BE2C (cell line): ENCODE results near the gene STXBP2.

ENCODE experiments used
- DNase-seq: peaks from one replicate; pipeline ENCODE4 v3.0.0-alpha.2; 2020
- H3K27me3 ChIP-seq: fragments of 250-450 bp; sonication (Bioruptor Pico); 2 replicates; pipeline ENCODE4 v1.5.1; 2020; ENCODE audit warnings: mild to moderate bottlenecking
- H3K36me3 ChIP-seq: fragments of 250-450 bp; sonication (Bioruptor Pico); 2 replicates; pipeline ENCODE4 v1.5.1; 2020; ENCODE audit warnings: mild to moderate bottlenecking
- H3K4me1 ChIP-seq: fragments of 250-450 bp; sonication (Bioruptor Pico); 2 replicates; pipeline ENCODE4 v1.5.1; 2020
- H3K4me3 ChIP-seq: 2 replicates; pipeline ENCODE4 v1.5.1; 2011; ENCODE audit warnings: low read depth, low read length
- H3K9me3 ChIP-seq: fragments of 250-450 bp; sonication (Bioruptor Pico); 2 replicates; pipeline ENCODE4 v1.5.1; 2020
- CTCF ChIP-seq: IDR thresholded peaks from 2 replicates; pipeline ENCODE4 v1.5.1; 2012; ENCODE audit warnings: mild to moderate bottlenecking, low read depth, low read length

Gene STXBP2

GRCh38 chr19:7618348-7618747, 18.6 kb upstream of the STXBP2 start:
- TF ChIP-seq CTCF: no peak
- H3K9me3 ChIP-seq: no peaks in the 10 kb centered on the region
- H3K36me3 ChIP-seq: peaks cover 51% of the 10 kb centered on the region
- peak overlapping the region; percentile 21 for H3K4me3 ChIP-seq
- peaks cover 30% of the 10 kb centered on the region for H3K4me1 ChIP-seq
- H3K27me3 ChIP-seq: no peaks in the 10 kb centered on the region
- DNase-seq: peak; percentile 90

GRCh38 chr19:7618771-7619510, 18.0 kb upstream of the STXBP2 start:
- no peaks in the 10 kb centered on the region for H3K9me3 ChIP-seq
- H3K27me3 ChIP-seq: no peaks in the 10 kb centered on the region
- peak; percentile 92 for DNase-seq
- H3K4me1 ChIP-seq: peaks cover 30% of the 10 kb centered on the region
- H3K36me3 ChIP-seq: peaks cover 54% of the 10 kb centered on the region
- no peak for TF ChIP-seq CTCF
- H3K4me3 ChIP-seq: peak overlapping the region; percentile 21

GRCh38 chr19:7619671-7620441, 17.1 kb upstream of the STXBP2 start:
- peaks cover 57% of the 10 kb centered on the region for H3K36me3 ChIP-seq

GRCh38 chr19:7620442-7621412, 16.2 kb upstream of the STXBP2 start:
- Histone ChIP-seq H3K9me3 (no peaks in the 10 kb centered on the region), H3K27me3 (no peaks in the 10 kb centered on the region), H3K4me3 (no peak overlapping the region), H3K36me3 (peaks cover 60% of the 10 kb centered on the region), H3K4me1 (peaks cover 30% of the 10 kb centered on the region)
- no peak for DNase-seq
- no peak for TF ChIP-seq CTCF

More at GRCh38 chr19:7619671-7620441, 17.1 kb upstream of the STXBP2 start:
- H3K4me3 ChIP-seq: peak overlapping the region; percentile 19
- peaks cover 30% of the 10 kb centered on the region for H3K4me1 ChIP-seq
- TF ChIP-seq CTCF: no peak
- peak; percentile 59 for DNase-seq
- no peaks in the 10 kb centered on the region for H3K9me3 ChIP-seq
- H3K27me3 ChIP-seq: no peaks in the 10 kb centered on the region

- H3K27me3 ChIP-seq: no peaks in the 10 kb centered on the region
- TF ChIP-seq CTCF: no peak
- H3K4me3 ChIP-seq: no peak overlapping the region
- peaks cover 60% of the 10 kb centered on the region for H3K36me3 ChIP-seq
- H3K4me1 ChIP-seq: peaks cover 19% of the 10 kb centered on the region
- no peak for DNase-seq
- H3K9me3 ChIP-seq: no peaks in the 10 kb centered on the region
Observed at GRCh38 chr19:7622933-7623685, 13.8 kb upstream of the STXBP2 start.
